Measurements from ENCODE around the gene COX6A1.

GRCh38 chr12:120475643-120476042, 37.7 kb downstream of the COX6A1 start:
- TF ChIP-seq CTCF (IDR thresholded peaks at IDR 0.05; ENCODE audit: insufficient read depth, low read depth, low read length) (no peak), EZH2 (IDR thresholded peaks at IDR 0.05; ENCODE audit: insufficient read depth, low read length) (no peak)
